Memory B cell (primary cell): ENCODE data around the gene PRCD.
A peak's percentile ranks its signal among the peaks of the same experiment; 100 is the strongest.

ENCODE experiments used
- ATAC-seq: fragments of 150-1000 bp; cut with Tn5 transposase; 2 replicates; pipeline ENCODE4 v1.10.0; 2021; ENCODE audit warnings: low read depth, mild to moderate bottlenecking, moderate library complexity
- DNase-seq, 2 donors: peaks; one replicate each; pipeline ENCODE4 v3.0.0; 2022; ENCODE audit warnings: low spot score in 2 of 2
- H3K27ac Mint-ChIP-seq: one replicate; pipeline ENCODE4 v1.8.0; 2022; ENCODE audit warnings: mild to moderate bottlenecking, moderate library complexity, mixed read lengths
- H3K27me3 Mint-ChIP-seq: one replicate; pipeline ENCODE4 v1.8.0; 2022; ENCODE audit warnings: mixed read lengths
- H3K36me3 Mint-ChIP-seq: one replicate; pipeline ENCODE4 v1.8.0; 2022; ENCODE audit warnings: mild to moderate bottlenecking, mixed read lengths
- H3K4me1 Mint-ChIP-seq: one replicate; pipeline ENCODE4 v1.8.0; 2022; ENCODE audit warnings: mixed read lengths
- H3K4me3 Mint-ChIP-seq: one replicate; pipeline ENCODE4 v1.8.0; 2022; ENCODE audit warnings: mild to moderate bottlenecking, moderate library complexity, mixed read lengths
- H3K9me3 Mint-ChIP-seq: one replicate; pipeline ENCODE4 v1.8.0; 2022; ENCODE audit warnings: mixed read lengths

PRCD gene

DNA sequence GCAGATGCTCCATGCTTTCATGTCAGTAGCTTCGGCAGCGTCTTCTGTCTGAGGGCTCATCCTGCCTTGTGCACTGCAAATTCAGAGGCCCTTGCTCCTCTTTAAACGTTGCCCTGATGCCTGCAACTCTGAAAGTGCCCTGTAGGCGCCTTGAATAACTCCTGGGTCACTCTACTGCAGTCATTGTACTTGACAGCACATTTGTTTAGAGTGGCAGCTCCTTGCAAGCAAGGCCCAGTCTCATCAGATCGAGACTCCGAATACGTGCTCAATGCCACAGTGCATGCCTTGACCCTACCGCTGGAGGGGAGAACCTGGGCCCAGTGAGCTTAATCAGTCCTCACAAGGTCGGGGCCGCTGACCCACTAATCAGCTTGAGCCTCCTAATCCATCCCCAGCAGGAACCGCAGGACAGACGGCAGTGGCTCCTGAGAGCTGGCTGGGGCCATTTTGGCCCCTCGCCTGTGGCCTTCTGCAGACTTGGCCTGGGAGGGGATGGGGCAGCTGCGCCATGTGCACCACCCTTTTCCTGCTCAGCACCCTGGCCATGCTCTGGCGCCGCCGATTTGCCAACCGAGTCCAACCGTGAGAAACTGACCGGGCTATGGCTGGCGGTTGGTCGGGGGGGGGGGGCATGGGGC, at the start of gene PRCD:
Gene PRCD (plus strand): TSS at position 414 of the 641 bp plus-strand sequence. CDS start 98 bp downstream, at position 512.
- Mint-ChIP-seq H3K4me3 (peak within 1 kb of the TSS; percentile 68), H3K4me1 (peaks cover 18% of the 10 kb centered on the region), H3K27ac (no peak within 1 kb of the TSS), H3K27me3 (peaks cover 7% of the 10 kb centered on the region), H3K9me3 (no peaks in the 10 kb centered on the region), H3K36me3 (peaks cover 3% of the 10 kb centered on the region)
- DNase-seq = no peak
- ATAC-seq = no peak

GRCh38 chr17:76490112-76490710, 49.6 kb upstream of the PRCD start:
- H3K27ac Mint-ChIP-seq = peak overlapping the region; percentile 86
- no peaks in the 10 kb centered on the region for H3K9me3 Mint-ChIP-seq
- H3K4me3 Mint-ChIP-seq = peak overlapping the region; percentile 62
- DNase-seq (no peak), ATAC-seq (no peak)
- no peaks in the 10 kb centered on the region for H3K27me3 Mint-ChIP-seq
- H3K4me1 Mint-ChIP-seq = peaks cover 51% of the 10 kb centered on the region
- peaks cover 8% of the 10 kb centered on the region for H3K36me3 Mint-ChIP-seq

- Mint-ChIP-seq H3K9me3 (no peaks in the 10 kb centered on the region), H3K4me1 (peaks cover 52% of the 10 kb centered on the region), H3K4me3 (peak overlapping the region; percentile 97), H3K27me3 (no peaks in the 10 kb centered on the region), H3K27ac (peak overlapping the region; percentile 97), H3K36me3 (peaks cover 8% of the 10 kb centered on the region)
- DNase-seq (no peak), ATAC-seq (no peak)
Measured at GRCh38 chr17:76491271-76492122, 48.3 kb upstream of the PRCD start.

GRCh38 chr17:76492123-76492988, 47.5 kb upstream of the PRCD start:
- Mint-ChIP-seq H3K4me1 (peaks cover 57% of the 10 kb centered on the region), H3K36me3 (peaks cover 8% of the 10 kb centered on the region), H3K9me3 (no peaks in the 10 kb centered on the region), H3K27me3 (no peaks in the 10 kb centered on the region), H3K4me3 (peak overlapping the region; percentile 97), H3K27ac (peak overlapping the region; percentile 97)
- ATAC-seq (peak; percentile 45), DNase-seq (no peak)

DNA sequence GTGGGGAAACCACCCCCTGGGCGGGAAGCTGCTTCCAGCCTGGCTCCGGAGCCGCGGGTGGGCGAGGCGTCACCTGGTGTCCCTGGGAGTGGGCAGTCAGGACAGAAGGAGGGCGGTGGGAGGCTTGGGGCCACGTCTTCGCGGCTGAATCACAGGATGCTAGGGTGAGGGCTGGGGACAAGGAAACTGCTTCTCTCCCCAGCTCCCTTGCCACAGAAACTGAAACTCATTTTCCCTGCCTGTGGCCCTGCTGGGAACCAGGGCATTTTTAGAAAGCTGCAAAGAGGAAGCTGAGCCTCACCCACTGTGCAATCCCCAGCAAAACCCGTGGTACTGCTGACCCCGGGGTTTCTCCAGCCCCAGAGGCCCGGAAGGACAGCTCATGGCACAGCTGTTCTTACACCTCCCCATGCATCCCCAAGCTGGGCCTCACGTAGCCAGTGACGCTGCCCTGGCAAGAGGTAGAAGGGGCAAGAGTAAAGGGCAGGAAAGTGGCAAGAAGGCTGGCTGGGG, 46.8 kb upstream of the PRCD start:
- H3K4me3 Mint-ChIP-seq = peak overlapping the region; percentile 97
- no peaks in the 10 kb centered on the region for H3K27me3 Mint-ChIP-seq
- peaks cover 1% of the 10 kb centered on the region for H3K36me3 Mint-ChIP-seq
- no peaks in the 10 kb centered on the region for H3K9me3 Mint-ChIP-seq
- peak; percentile 51 to 58 for DNase-seq
- H3K27ac Mint-ChIP-seq = peak overlapping the region; percentile 97
- peak; percentile 74 for ATAC-seq
- peaks cover 62% of the 10 kb centered on the region for H3K4me1 Mint-ChIP-seq

GRCh38 chr17:76493505-76494167, 46.2 kb upstream of the PRCD start:
- H3K27ac Mint-ChIP-seq = peak overlapping the region; percentile 97
- ATAC-seq (peak; percentile 18), DNase-seq (no peak)
- H3K4me3 Mint-ChIP-seq = peak overlapping the region; percentile 97
- H3K9me3 Mint-ChIP-seq = no peaks in the 10 kb centered on the region
- peaks cover 1% of the 10 kb centered on the region for H3K36me3 Mint-ChIP-seq
- peaks cover 68% of the 10 kb centered on the region for H3K4me1 Mint-ChIP-seq
- H3K27me3 Mint-ChIP-seq = no peaks in the 10 kb centered on the region

- no peaks in the 10 kb centered on the region for H3K9me3 Mint-ChIP-seq
- no peak for ATAC-seq
- peak overlapping the region; percentile 100 for H3K4me3 Mint-ChIP-seq
- no peaks in the 10 kb centered on the region for H3K27me3 Mint-ChIP-seq
- H3K27ac Mint-ChIP-seq = peak overlapping the region; percentile 87
- H3K4me1 Mint-ChIP-seq = peaks cover 60% of the 10 kb centered on the region
- H3K36me3 Mint-ChIP-seq = peaks cover 13% of the 10 kb centered on the region
- DNase-seq = no peak
Measured at GRCh38 chr17:76495663-76496400, 44.0 kb upstream of the PRCD start.

- Mint-ChIP-seq H3K27me3 (no peaks in the 10 kb centered on the region), H3K27ac (peak overlapping the region; percentile 87), H3K9me3 (no peaks in the 10 kb centered on the region), H3K4me3 (peak overlapping the region; percentile 100), H3K36me3 (peaks cover 13% of the 10 kb centered on the region), H3K4me1 (peaks cover 54% of the 10 kb centered on the region)
- no peak for ATAC-seq
- DNase-seq = no peak
Measured at GRCh38 chr17:76496464-76496863, 43.4 kb upstream of the PRCD start.

DNA sequence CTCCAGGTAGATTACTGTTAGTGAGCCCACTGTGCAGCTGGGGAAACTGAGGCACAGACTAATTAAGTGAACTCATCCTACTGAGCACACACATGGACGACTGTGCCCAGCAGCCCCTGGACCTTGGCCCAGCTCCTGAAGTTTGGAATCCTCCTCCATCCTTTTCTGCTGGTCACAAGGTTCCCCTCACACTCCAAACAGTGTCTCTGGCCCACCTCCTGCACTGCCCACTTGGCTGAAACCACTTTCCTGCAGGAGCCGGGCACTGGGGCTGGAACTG, 42.2 kb upstream of the PRCD start:
- ATAC-seq = no peak
- H3K4me1 Mint-ChIP-seq = peaks cover 54% of the 10 kb centered on the region
- peaks cover 13% of the 10 kb centered on the region for H3K36me3 Mint-ChIP-seq
- DNase-seq = no peak
- H3K9me3 Mint-ChIP-seq = no peaks in the 10 kb centered on the region
- peak overlapping the region; percentile 100 for H3K4me3 Mint-ChIP-seq
- H3K27ac Mint-ChIP-seq = peak overlapping the region; percentile 87
- no peaks in the 10 kb centered on the region for H3K27me3 Mint-ChIP-seq

DNA sequence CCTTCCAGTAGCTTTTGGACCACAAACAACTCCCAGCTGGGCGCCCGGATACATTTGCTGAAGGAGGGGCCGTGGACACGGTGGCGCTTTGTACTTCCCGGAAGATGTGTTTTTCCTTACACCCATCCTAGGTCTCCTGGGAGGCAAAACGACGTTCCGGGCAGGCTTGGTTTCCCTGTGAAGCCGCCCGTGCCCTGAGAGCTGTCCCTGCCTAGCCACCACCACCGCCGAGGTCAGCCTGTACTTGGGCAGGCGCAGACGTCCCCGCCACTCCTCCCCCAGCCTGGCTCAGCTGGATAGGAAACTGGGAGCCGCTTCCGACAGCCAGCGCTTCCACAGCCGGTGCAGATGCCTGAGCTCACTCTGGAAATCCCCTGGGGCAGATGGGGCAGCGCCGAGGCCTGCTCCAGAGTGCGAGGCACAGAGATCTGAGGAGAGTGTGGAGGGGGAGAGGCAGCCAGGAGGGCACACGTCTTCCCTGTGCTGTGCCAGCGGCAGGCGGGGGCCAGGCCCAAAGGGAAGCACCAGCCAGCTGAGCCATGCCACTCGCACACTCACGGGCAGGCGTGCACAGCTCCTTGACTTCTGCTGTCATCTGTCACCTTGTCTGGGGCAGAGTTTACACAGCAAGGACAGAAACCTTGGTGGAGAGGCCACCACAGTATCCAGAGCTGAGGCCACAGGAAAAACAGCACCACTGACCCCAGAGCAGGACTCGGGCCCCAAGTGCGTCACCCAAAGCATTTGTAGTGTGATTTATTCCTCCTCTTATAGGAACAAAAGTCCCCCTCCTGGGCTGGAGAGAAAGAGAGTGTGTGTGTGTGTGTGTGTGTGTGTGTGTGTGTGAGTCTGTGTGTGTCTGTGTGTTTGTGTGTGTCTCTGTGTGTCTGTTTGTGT, 41.6 kb upstream of the PRCD start:
- Mint-ChIP-seq H3K27ac (peak overlapping the region; percentile 87), H3K9me3 (no peaks in the 10 kb centered on the region), H3K36me3 (peaks cover 12% of the 10 kb centered on the region), H3K4me3 (peak overlapping the region; percentile 100), H3K4me1 (peaks cover 51% of the 10 kb centered on the region), H3K27me3 (no peaks in the 10 kb centered on the region)
- ATAC-seq (peak; percentile 7), DNase-seq (no peak)

DNA sequence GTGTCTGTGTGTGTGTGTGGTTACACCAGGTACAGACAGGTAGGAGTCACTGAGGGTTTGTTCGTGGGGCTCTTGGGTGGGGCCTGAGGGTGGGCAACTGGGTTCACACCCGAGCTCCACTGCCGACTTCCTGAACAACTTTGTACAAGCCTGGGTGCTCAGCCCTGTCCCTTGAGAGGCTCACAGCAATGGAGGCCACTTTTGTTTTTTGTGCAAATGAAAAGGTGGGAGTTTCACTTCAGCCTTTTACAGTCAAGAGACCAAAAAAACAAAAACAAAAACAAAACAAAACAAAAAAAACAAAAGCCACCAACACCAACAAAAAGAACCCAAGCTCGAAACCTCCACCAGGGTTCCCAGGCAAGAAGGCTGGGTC, 41.0 kb upstream of the PRCD start:
- Mint-ChIP-seq H3K4me1 (peaks cover 46% of the 10 kb centered on the region), H3K27ac (peak overlapping the region; percentile 87), H3K36me3 (peaks cover 12% of the 10 kb centered on the region), H3K4me3 (peak overlapping the region; percentile 100), H3K27me3 (no peaks in the 10 kb centered on the region), H3K9me3 (no peaks in the 10 kb centered on the region)
- ATAC-seq = peak; percentile 40
- DNase-seq = no peak

DNA sequence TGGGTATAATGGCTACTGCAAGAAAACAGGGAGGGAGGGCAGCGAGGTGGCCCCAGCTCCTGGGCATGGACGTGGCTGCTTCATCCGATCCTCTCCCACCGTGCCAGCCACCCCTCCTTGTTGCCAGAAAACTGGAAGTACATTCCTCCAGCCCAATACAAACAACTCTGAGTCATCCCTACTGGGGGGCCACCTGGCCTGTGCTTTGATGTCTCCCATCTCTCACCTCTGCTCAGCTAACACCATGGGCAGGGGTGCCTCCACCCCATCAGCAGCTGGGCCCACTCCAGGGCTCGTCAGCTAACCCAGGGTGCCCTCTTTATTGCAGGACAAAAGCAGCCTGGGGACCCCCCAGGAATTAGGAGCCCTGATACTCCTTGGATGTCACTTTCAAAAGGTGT, 40.6 kb upstream of the PRCD start:
- Mint-ChIP-seq H3K4me3 (peak overlapping the region; percentile 100), H3K27ac (peak overlapping the region; percentile 87), H3K9me3 (no peaks in the 10 kb centered on the region), H3K36me3 (peaks cover 12% of the 10 kb centered on the region), H3K27me3 (no peaks in the 10 kb centered on the region), H3K4me1 (peaks cover 48% of the 10 kb centered on the region)
- DNase-seq (no peak), ATAC-seq (no peak)
